Gastroesophageal sphincter (tissue), 4 donors: ENCODE results near the gene SPSB1. TPM values are rescaled to one million over a fixed set of nuclear protein-coding genes. Genes with fewer than 3 reads are reported as not detected.

Source experiments
- ATAC-seq: fragments of 150-250 bp; one replicate; pipeline ENCODE4 v1.9.1; 2016; ENCODE audit warnings: mild to moderate bottlenecking, moderate library complexity
- H3K27ac ChIP-seq, 4 donors: fragments of 200-600 bp; sonication (generic) in 3 of 4; 1 replicate in 3 of 4; 2 replicates in 1 of 4; pipeline ENCODE4 v1.5.1; 2016 to 2019
- H3K27me3 ChIP-seq: fragments of 200-600 bp; sonication (generic); one replicate; pipeline ENCODE4 v1.5.1; 2019
- H3K36me3 ChIP-seq, 2 donors: fragments of 200-600 bp; sonication (generic); one replicate each; pipeline ENCODE4 v1.5.1; 2019; ENCODE audit warnings: control low read depth in 1 of 2
- H3K4me1 ChIP-seq, 3 donors: fragments of 200-600 bp; sonication (generic); 1 replicate in 2 of 3; 2 replicates in 1 of 3; pipeline ENCODE4 v1.5.1; 2016 to 2019; ENCODE audit warnings: control low read depth in 2 of 3
- H3K4me3 ChIP-seq, 2 donors: fragments of 200-600 bp; sonication (generic); one replicate each; pipeline ENCODE4 v1.5.1; 2019; ENCODE audit warnings: mild to moderate bottlenecking in 1 of 2, moderate library complexity in 1 of 2
- H3K9me3 ChIP-seq, 3 donors: fragments of 200-600 bp; sonication (generic); one replicate each; pipeline ENCODE4 v1.5.1; 2017 to 2019; ENCODE audit warnings: control low read depth in 2 of 3
- CTCF ChIP-seq, 4 experiments: fragments of 200-600 bp in 2 of 4; fragments of 450-650 bp in 2 of 4; sonication (generic) in 1 of 4; IDR thresholded peaks; one replicate each; pipeline ENCODE4 v1.5.1; 2017 to 2019; ENCODE audit warnings: antibody characterized with exemption in 4 of 4, mild to moderate bottlenecking in 2 of 4, moderate library complexity in 2 of 4
- EP300 ChIP-seq: sonication (generic); formaldehyde crosslinking; IDR thresholded peaks from one replicate; pipeline ENCODE4 v1.6.1; 2017; ENCODE audit warnings: antibody characterized with exemption, mild to moderate bottlenecking
- POLR2A ChIP-seq, 2 donors: fragments of 450-650 bp; IDR thresholded peaks; one replicate each; pipeline ENCODE4 v1.6.1; 2017; ENCODE audit warnings: antibody characterized with exemption in 2 of 2, mild to moderate bottlenecking in 2 of 2, moderate library complexity in 1 of 2
- POLR2AphosphoS5 ChIP-seq: sonication (generic); formaldehyde crosslinking; IDR thresholded peaks from one replicate; pipeline ENCODE4 v1.6.1; 2017; ENCODE audit warnings: antibody characterized with exemption
- WGBS, 2 donors: methylation state at CpG; one replicate each; pipeline ENCODE4 v1.1.5; 2018; ENCODE audit warnings: low coverage in 1 of 2; 5-methylcytosine and 5-hydroxymethylcytosine counted together
- total RNA-seq, 4 donors: library from RNA; depleted of rRNA; stranded (reverse); fragments of >200 nt; gene quantifications; one replicate each; pipeline ENCODE4 v1.1.0, GENCODE V29; 2016

SPSB1 gene
- total RNA-seq, 4 donors from 2014 or later: 56.3 to 111 (median 99.5) TPM

GRCh38 chr1:9302745-9303524, 10.2 kb downstream of the SPSB1 start:
- H3K4me3 ChIP-seq: no peak overlapping the region
- H3K36me3 ChIP-seq: no peaks in the 10 kb centered on the region
- ATAC-seq: peak; percentile 83
- TF ChIP-seq CTCF (IDR thresholded peaks at IDR 0.05) (no peak), POLR2AphosphoS5 (peak; percentile 92)
- H3K4me1 ChIP-seq: peaks cover 17 to 100% (median 72%) of the 10 kb centered on the region in 3 donors
- peak overlapping the region; percentile 44 to 87 (median 82) for H3K27ac ChIP-seq
- no peaks in the 10 kb centered on the region for H3K27me3 ChIP-seq
- H3K9me3 ChIP-seq: no peaks in the 10 kb centered on the region
- WGBS, 2 donors: 12 to 20% methylated on average over 3 to 4 of the region's 9 CpGs

DNA sequence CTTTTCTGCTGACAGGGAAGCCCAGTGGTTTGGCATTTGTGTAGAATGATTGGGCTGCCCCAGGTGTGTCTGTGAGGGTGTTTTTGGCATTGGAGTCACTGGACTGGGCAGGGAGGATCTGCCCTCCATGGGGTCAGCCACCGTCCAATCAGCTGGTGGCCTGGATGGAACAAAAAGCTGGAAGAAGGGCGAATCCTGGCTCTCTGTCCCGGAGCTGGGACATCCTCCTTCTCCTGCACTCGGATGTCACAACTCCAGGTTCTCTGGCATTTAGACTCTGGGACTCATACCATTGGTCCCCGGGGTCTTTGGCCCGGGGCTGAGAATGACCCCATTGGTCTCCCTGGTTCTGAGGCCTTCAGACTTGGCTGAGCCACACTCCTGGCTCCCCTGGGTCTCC, 11.2 kb downstream of the SPSB1 start:
- H3K4me1 ChIP-seq: peaks cover 17 to 100% (median 76%) of the 10 kb centered on the region in 3 donors
- no peaks in the 10 kb centered on the region for H3K36me3 ChIP-seq
- H3K27ac ChIP-seq: peak overlapping the region; percentile 30 to 87 (median 82)
- ATAC-seq: no peak
- no peaks in the 10 kb centered on the region for H3K9me3 ChIP-seq
- no peaks in the 10 kb centered on the region for H3K27me3 ChIP-seq
- 95% methylated on average over 5 of the region's 6 CpGs; no CpG with 5 or more reads in 1 of the 2 donors for WGBS, 2 donors
- TF ChIP-seq POLR2A (IDR thresholded peaks at IDR 0.05) (no peak), POLR2AphosphoS5 (no peak), CTCF (IDR thresholded peaks at IDR 0.05) (no peak), EP300 (no peak)
- H3K4me3 ChIP-seq: no peak overlapping the region

GRCh38 chr1:9305216-9305615, 12.5 kb downstream of the SPSB1 start:
- no peak for ATAC-seq
- Histone ChIP-seq H3K27me3 (no peaks in the 10 kb centered on the region), H3K36me3 (no peaks in the 10 kb centered on the region), H3K9me3 (no peaks in the 10 kb centered on the region), H3K4me1 (peaks cover 14 to 99% (median 72%) of the 10 kb centered on the region in 3 donors), H3K4me3 (no peak overlapping the region), H3K27ac (peak overlapping the region in 3 of 4 donors; percentile 24 to 83 (median 51))
- TF ChIP-seq POLR2A (IDR thresholded peaks at IDR 0.05) (no peak), POLR2AphosphoS5 (no peak), EP300 (no peak), CTCF (IDR thresholded peaks at IDR 0.05) (no peak)
- 80 to 86% methylated on average over 2 to 5 of the region's 14 CpGs for WGBS, 2 donors

GRCh38 chr1:9306006-9306405, 13.3 kb downstream of the SPSB1 start:
- Histone ChIP-seq H3K27ac (peak overlapping the region in 2 of 4 donors; percentile 51 to 83), H3K27me3 (no peaks in the 10 kb centered on the region), H3K4me3 (no peak overlapping the region), H3K36me3 (no peaks in the 10 kb centered on the region), H3K9me3 (no peaks in the 10 kb centered on the region), H3K4me1 (peaks cover 12 to 99% (median 64%) of the 10 kb centered on the region in 3 donors)
- no peak for ATAC-seq
- TF ChIP-seq POLR2AphosphoS5 (no peak), CTCF (IDR thresholded peaks at IDR 0.05) (no peak), POLR2A (IDR thresholded peaks at IDR 0.05) (no peak), EP300 (no peak)
- WGBS, 2 donors: 53 to 90% methylated on average over 2 to 3 of the region's 14 CpGs

DNA sequence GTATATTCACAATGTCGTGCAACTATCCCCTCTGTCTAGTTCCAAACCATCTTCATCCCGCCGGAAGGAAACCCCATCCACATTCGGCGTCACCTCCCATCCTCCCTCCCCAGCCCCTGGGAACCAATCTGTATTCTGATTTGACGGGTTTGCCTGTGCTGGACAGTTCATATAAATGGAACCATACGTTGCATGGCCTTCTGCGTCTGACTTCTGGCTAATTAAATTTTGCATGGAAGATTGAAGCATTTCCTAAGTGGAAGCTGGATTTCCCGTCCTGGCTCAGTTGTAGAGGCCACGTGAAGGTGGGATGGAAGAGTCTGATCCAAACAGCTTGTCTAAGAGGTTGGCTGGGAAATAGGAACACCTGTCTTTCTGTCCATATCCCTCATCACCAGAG, 14.6 kb downstream of the SPSB1 start:
- Histone ChIP-seq H3K4me3 (no peak overlapping the region), H3K27ac (peak overlapping the region in 1 of 4 donors; percentile 20), H3K27me3 (no peaks in the 10 kb centered on the region), H3K4me1 (peaks cover 10 to 99% (median 58%) of the 10 kb centered on the region in 3 donors), H3K9me3 (no peaks in the 10 kb centered on the region), H3K36me3 (no peaks in the 10 kb centered on the region)
- ATAC-seq: no peak
- TF ChIP-seq EP300 (no peak), POLR2A (IDR thresholded peaks at IDR 0.05) (no peak), CTCF (IDR thresholded peaks at IDR 0.05) (no peak), POLR2AphosphoS5 (no peak)
- 73 to 92% methylated on average over 3 to 8 of the region's 10 CpGs for WGBS, 2 donors
